ENCODE results near the gene TM7SF2.

Gene TM7SF2

DNA sequence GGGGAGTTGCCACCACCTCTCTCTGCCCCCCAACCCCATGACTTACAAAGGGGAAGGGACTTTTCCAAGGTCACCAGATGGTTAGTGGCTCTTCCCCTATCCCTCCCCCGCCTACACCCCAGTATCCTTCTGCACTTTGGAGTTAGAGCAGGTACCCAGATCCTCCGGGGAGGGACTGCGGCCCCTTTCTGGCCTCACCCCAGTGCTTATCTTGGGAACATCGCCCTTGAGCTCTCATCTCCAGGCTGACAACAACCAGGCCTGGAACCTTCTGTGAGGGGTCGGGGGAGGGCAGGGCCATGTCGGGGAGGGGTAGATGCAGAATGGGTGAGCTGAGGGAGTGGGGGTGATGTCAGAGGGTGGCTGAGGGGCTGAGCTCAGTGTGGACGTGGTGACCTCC, 45.8 kb upstream of the TM7SF2 start:
- no peak for TF ChIP-seq EZH2 (IDR thresholded peaks at IDR 0.05; ENCODE audit: borderline replicate concordance, low read length)
- no peak for TF ChIP-seq CTCF (IDR thresholded peaks at IDR 0.05; ENCODE audit: low read length)
- Histone ChIP-seq H3K9ac (ENCODE audit: low read length) (no peak overlapping the region), H2AFZ (ENCODE audit: low read length) (no peak overlapping the region), H3K36me3 (ENCODE audit: insufficient read depth, low read length) (no peaks in the 10 kb centered on the region; the same call in 1 of the 2 replicates), H3F3A (ENCODE audit: insufficient read depth, low read length) (no peaks in the 10 kb centered on the region), H4K20me1 (ENCODE audit: insufficient read depth, low read length) (no peaks in the 10 kb centered on the region), H3K79me2 (ENCODE audit: insufficient read depth, low read length) (no peaks in the 10 kb centered on the region), H3K27me3 (ENCODE audit: insufficient read depth, low read length) (no peaks in the 10 kb centered on the region), H3K9me2 (ENCODE audit: low read depth, low read length) (no peaks in the 10 kb centered on the region), H3K9me3 (ENCODE audit: low read length) (no peaks in the 10 kb centered on the region), H3K4me1 (ENCODE audit: insufficient read depth, low read length, severe bottlenecking) (peaks cover 4% of the 10 kb centered on the region), H3K4me2 (ENCODE audit: low read length) (no peak overlapping the region), H3K27ac (ENCODE audit: low read depth, low read length, poor library complexity, severe bottlenecking) (no peak overlapping the region), H3K4me3 (ENCODE audit: low read depth, low read length, poor library complexity, severe bottlenecking) (no peak overlapping the region)

DNA sequence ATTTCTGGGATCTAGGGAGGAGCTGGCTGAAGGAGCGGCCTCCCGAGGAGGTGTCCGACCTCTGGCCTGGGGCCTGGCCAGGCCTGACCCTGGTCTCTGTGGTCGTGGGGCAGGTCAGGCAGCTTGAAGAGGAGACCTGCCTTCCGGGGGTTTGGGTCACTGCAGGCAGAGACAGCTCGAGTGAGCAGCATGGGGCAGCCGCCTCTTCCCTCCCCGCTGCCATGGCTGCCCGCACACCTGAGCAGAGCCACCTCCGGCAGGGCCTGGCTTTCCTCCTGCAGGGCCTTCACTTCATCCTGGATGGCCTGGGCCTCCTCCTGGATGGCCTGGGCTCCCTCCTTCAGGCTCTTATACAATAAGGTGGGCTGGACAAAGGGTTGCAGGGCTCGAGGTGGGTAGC, 45.4 kb upstream of the TM7SF2 start:
- no peaks in the 10 kb centered on the region for H3F3A ChIP-seq (ENCODE audit: insufficient read depth, low read length)
- H2AFZ ChIP-seq (ENCODE audit: low read length): no peak overlapping the region
- H3K79me2 ChIP-seq (ENCODE audit: insufficient read depth, low read length): no peaks in the 10 kb centered on the region
- no peaks in the 10 kb centered on the region for H3K4me1 ChIP-seq (ENCODE audit: insufficient read depth, low read length, severe bottlenecking)
- no peak overlapping the region for H3K27ac ChIP-seq (ENCODE audit: low read depth, low read length, poor library complexity, severe bottlenecking)
- no peaks in the 10 kb centered on the region for H3K27me3 ChIP-seq (ENCODE audit: insufficient read depth, low read length)
- no peaks in the 10 kb centered on the region for H3K9me2 ChIP-seq (ENCODE audit: low read depth, low read length)
- no peak overlapping the region for H3K4me2 ChIP-seq (ENCODE audit: low read length)
- no peak for TF ChIP-seq EZH2 (IDR thresholded peaks at IDR 0.05; ENCODE audit: borderline replicate concordance, low read length)
- TF ChIP-seq CTCF (IDR thresholded peaks at IDR 0.05; ENCODE audit: low read length): no peak
- no peaks in the 10 kb centered on the region; the same call in 1 of the 2 replicates for H3K36me3 ChIP-seq (ENCODE audit: insufficient read depth, low read length)
- no peak overlapping the region for H3K4me3 ChIP-seq (ENCODE audit: low read depth, low read length, poor library complexity, severe bottlenecking)
- no peaks in the 10 kb centered on the region for H4K20me1 ChIP-seq (ENCODE audit: insufficient read depth, low read length)
- no peaks in the 10 kb centered on the region for H3K9me3 ChIP-seq (ENCODE audit: low read length)
- no peak overlapping the region for H3K9ac ChIP-seq (ENCODE audit: low read length)

- H2AFZ ChIP-seq (ENCODE audit: low read length): no peak overlapping the region
- no peaks in the 10 kb centered on the region for H3K9me3 ChIP-seq (ENCODE audit: low read length)
- no peaks in the 10 kb centered on the region for H3K79me2 ChIP-seq (ENCODE audit: insufficient read depth, low read length)
- no peak overlapping the region for H3K9ac ChIP-seq (ENCODE audit: low read length)
- TF ChIP-seq EZH2 (IDR thresholded peaks at IDR 0.05; ENCODE audit: borderline replicate concordance, low read length): no peak
- no peak for TF ChIP-seq CTCF (IDR thresholded peaks at IDR 0.05; ENCODE audit: low read length)
- H3K4me3 ChIP-seq (ENCODE audit: low read depth, low read length, poor library complexity, severe bottlenecking): no peak overlapping the region
- H4K20me1 ChIP-seq (ENCODE audit: insufficient read depth, low read length): no peaks in the 10 kb centered on the region
- H3K9me2 ChIP-seq (ENCODE audit: low read depth, low read length): no peaks in the 10 kb centered on the region
- H3K27me3 ChIP-seq (ENCODE audit: insufficient read depth, low read length): no peaks in the 10 kb centered on the region
- H3K4me2 ChIP-seq (ENCODE audit: low read length): no peak overlapping the region
- H3F3A ChIP-seq (ENCODE audit: insufficient read depth, low read length): no peaks in the 10 kb centered on the region
- no peaks in the 10 kb centered on the region; the same call in 1 of the 2 replicates for H3K36me3 ChIP-seq (ENCODE audit: insufficient read depth, low read length)
- H3K4me1 ChIP-seq (ENCODE audit: insufficient read depth, low read length, severe bottlenecking): peaks cover 4% of the 10 kb centered on the region
- no peak overlapping the region for H3K27ac ChIP-seq (ENCODE audit: low read depth, low read length, poor library complexity, severe bottlenecking)
Measured at GRCh38 chr11:65066805-65067291, 44.8 kb upstream of the TM7SF2 start.

All from OCI-LY1 (cell line).